Pancreas (tissue), 10 donors: Measurements from ENCODE around the gene PHGDH. TPM values are rescaled to one million over a fixed set of nuclear protein-coding genes. Genes with fewer than 3 reads are reported as not detected.

Experiments used
- ATAC-seq, 4 donors: fragments of 200-7000 bp; cut with Tn5 transposase; one replicate each; pipeline versions ENCODE4 v1.8.0 to v1.9.1; 2020; ENCODE audit warnings: mild to moderate bottlenecking in 4 of 4, moderate library complexity in 4 of 4
- DNase-seq, 6 donors: peaks; one replicate each; pipeline ENCODE4 v3.0.0-alpha.2; 2020
- FAIRE-seq: peaks from 2 replicates; lab custom pipeline; 2012; peaks lifted over from hg19 to GRCh38; lab: Jason Lieb, UNC
- H3K27ac ChIP-seq, 4 donors: fragments of 200-600 bp; sonication (generic); 1 replicate in 3 of 4; 2 replicates in 1 of 4; pipeline versions ENCODE4 v1.5.0 to v1.8.0; 2020
- H3K27me3 ChIP-seq, 4 donors: fragments of 200-600 bp; one replicate each; pipeline ENCODE4 v1.8.0; 2021
- H3K36me3 ChIP-seq, 3 donors: fragments of 200-600 bp; sonication (generic) in 1 of 3; one replicate each; pipeline versions ENCODE4 v1.5.0 to v1.8.0; 2020 to 2021
- H3K4me1 ChIP-seq, 3 donors: fragments of 200-600 bp; one replicate each; pipeline ENCODE4 v1.8.0; 2021
- H3K4me3 ChIP-seq, 4 donors: fragments of 200-600 bp; sonication (generic) in 2 of 4; one replicate each; pipeline versions ENCODE4 v1.5.0 to v1.8.0; 2020 to 2021
- H3K9me3 ChIP-seq, 4 donors: fragments of 200-600 bp; one replicate each; pipeline ENCODE4 v1.8.0; 2021
- CTCF ChIP-seq, 4 donors: fragments of 200-600 bp; sonication (generic) in 3 of 4; IDR thresholded peaks; one replicate each; pipeline versions ENCODE4 v1.5.0 to v1.8.0; 2021; ENCODE audit warnings: antibody characterized with exemption in 4 of 4
- WGBS, 2 donors: extraction: QIAGEN DNeasy Blood & Tissue Kit; methylation state at CpG; one replicate each; pipeline ENCODE4 v1.1.7; 2013; 5-methylcytosine and 5-hydroxymethylcytosine counted together
- intact Hi-C, 3 donors: fragments of 100-400 bp; cut with DNase I; formaldehyde crosslinking; loops; one replicate each; pipeline versions ENCODE4 v1.11.1 to v1.14.2; 2022
- polyA plus RNA-seq, 2 donors: library from polyadenylated mRNA; stranded (reverse); fragments of 200-250 nt; gene quantifications; one replicate each; pipeline ENCODE4 v1.2.3, GENCODE V29; 2013
- total RNA-seq, 6 donors: library from RNA; stranded (reverse); fragmentation: NEBNext Ultra II Directional in 4 of 6; extraction: Animal tissue kit (Norgen Biotek cat#: 25700) in 4 of 6; gene quantifications; one replicate each; pipeline versions ENCODE4 v1.2.1 to v1.2.4, GENCODE V29; 2021 to 2023
- donor health status: healthy with polysubstance abuse.
- donor health status: DM: no; HTN: no; CAD: no; lungs with moderate emphysema.
- donor health status: DM: no; HTN: no; CAD: no.
- donor health status: control.
- donor health status: control.
- donor health status: Bipolar disorder and iron deficiency.
- donor health status: DM: yes; HTN: yes; CAD: no.
- donor health status: DM: no; HTN: no; CAD: no.
- donor health status: DM: no; HTN: no; CAD: no.
- donor health status: DM: yes; HTN: yes; CAD: no.

The PHGDH gene
- total and polyA plus RNA-seq, 8 donors: 28.2 to 357 (median 70.4) TPM

GRCh38 chr1:119729044-119729443 is 17.3 kb downstream of the PHGDH start:
- no peak for FAIRE-seq
- H3K4me3 ChIP-seq: no peak overlapping the region
- no peaks in the 10 kb centered on the region for H3K4me1 ChIP-seq
- no peak for ATAC-seq
- intact Hi-C loops: no loop called here
- TF ChIP-seq CTCF (IDR thresholded peaks at IDR 0.05): no peak
- DNase-seq: no peak
- peaks cover 0 to 35% (median 18%) of the 10 kb centered on the region in 3 donors for H3K36me3 ChIP-seq
- no peak overlapping the region for H3K27ac ChIP-seq
- H3K27me3 ChIP-seq: no peaks in the 10 kb centered on the region
- H3K9me3 ChIP-seq: no peaks in the 10 kb centered on the region

- WGBS, 2 donors: 84 to 85% methylated on average over 5 of the region's 5 CpGs
- no peak for FAIRE-seq
- ATAC-seq: no peak
- H3K4me1 ChIP-seq: no peaks in the 10 kb centered on the region
- no peak overlapping the region for H3K27ac ChIP-seq
- peaks cover 0 to 46% (median 18%) of the 10 kb centered on the region in 3 donors for H3K36me3 ChIP-seq
- DNase-seq: no peak
- no peaks in the 10 kb centered on the region for H3K27me3 ChIP-seq
- intact Hi-C loops: no loop called here
- no peak for TF ChIP-seq CTCF (IDR thresholded peaks at IDR 0.05)
- H3K9me3 ChIP-seq: no peaks in the 10 kb centered on the region
- no peak overlapping the region for H3K4me3 ChIP-seq
Measured at GRCh38 chr1:119731060-119731459, 19.3 kb downstream of the PHGDH start.

GRCh38 chr1:119731741-119732430 is 20.2 kb downstream of the PHGDH start:
- ATAC-seq (peak in 1 of 4 donors; percentile 12), DNase-seq (no peak), FAIRE-seq (no peak)
- H3K27ac ChIP-seq: no peak overlapping the region
- 70 to 71% methylated on average over 6 of the region's 6 CpGs for WGBS, 2 donors
- H3K4me1 ChIP-seq: peaks cover under 1 to 5% (median 1%) of the 10 kb centered on the region in 3 donors
- no peak overlapping the region for H3K4me3 ChIP-seq
- no peak for TF ChIP-seq CTCF (IDR thresholded peaks at IDR 0.05)
- intact Hi-C loops: no loop called here
- H3K27me3 ChIP-seq: no peaks in the 10 kb centered on the region
- peaks cover 0 to 45% (median 14%) of the 10 kb centered on the region in 3 donors for H3K36me3 ChIP-seq
- H3K9me3 ChIP-seq: no peaks in the 10 kb centered on the region

- TF ChIP-seq CTCF (IDR thresholded peaks at IDR 0.05): no peak
- H3K27me3 ChIP-seq: no peaks in the 10 kb centered on the region
- DNase-seq (no peak), FAIRE-seq (no peak), ATAC-seq (no peak)
- intact Hi-C loops: no loop called here
- no peak overlapping the region for H3K4me3 ChIP-seq
- WGBS, 2 donors: 62 to 71% methylated on average over 11 of the region's 11 CpGs
- H3K36me3 ChIP-seq: peaks cover 0 to 40% (median 14%) of the 10 kb centered on the region in 3 donors
- no peaks in the 10 kb centered on the region for H3K9me3 ChIP-seq
- no peak overlapping the region for H3K27ac ChIP-seq
- peaks cover 7 to 12% (median 9%) of the 10 kb centered on the region in 3 donors for H3K4me1 ChIP-seq
Measured at GRCh38 chr1:119732465-119733168, 20.9 kb downstream of the PHGDH start.

GRCh38 chr1:119733754-119734153 is 22.0 kb downstream of the PHGDH start:
- Histone ChIP-seq H3K36me3 (peaks cover 0 to 32% (median 8%) of the 10 kb centered on the region in 3 donors), H3K4me3 (no peak overlapping the region), H3K27me3 (no peaks in the 10 kb centered on the region), H3K9me3 (no peaks in the 10 kb centered on the region), H3K27ac (no peak overlapping the region), H3K4me1 (peaks cover 7 to 13% (median 12%) of the 10 kb centered on the region in 3 donors)
- 87 to 94% methylated on average over 3 of the region's 3 CpGs for WGBS, 2 donors
- no peak for TF ChIP-seq CTCF (IDR thresholded peaks at IDR 0.05)
- DNase-seq (no peak), FAIRE-seq (no peak), ATAC-seq (no peak)
- intact Hi-C loops: no loop called here
